Activated naive CD4-positive, alpha-beta T cell treated with anti-CD3 and anti-CD28 coated beads, Interleukin-2, amount 50 U/mL, for 16 hours (primary cell): ENCODE results near the gene PLEKHH3.

Source experiments
- DNase-seq: peaks from one replicate; pipeline ENCODE4 v3.0.0-alpha.2; 2020

Gene PLEKHH3, protein sequence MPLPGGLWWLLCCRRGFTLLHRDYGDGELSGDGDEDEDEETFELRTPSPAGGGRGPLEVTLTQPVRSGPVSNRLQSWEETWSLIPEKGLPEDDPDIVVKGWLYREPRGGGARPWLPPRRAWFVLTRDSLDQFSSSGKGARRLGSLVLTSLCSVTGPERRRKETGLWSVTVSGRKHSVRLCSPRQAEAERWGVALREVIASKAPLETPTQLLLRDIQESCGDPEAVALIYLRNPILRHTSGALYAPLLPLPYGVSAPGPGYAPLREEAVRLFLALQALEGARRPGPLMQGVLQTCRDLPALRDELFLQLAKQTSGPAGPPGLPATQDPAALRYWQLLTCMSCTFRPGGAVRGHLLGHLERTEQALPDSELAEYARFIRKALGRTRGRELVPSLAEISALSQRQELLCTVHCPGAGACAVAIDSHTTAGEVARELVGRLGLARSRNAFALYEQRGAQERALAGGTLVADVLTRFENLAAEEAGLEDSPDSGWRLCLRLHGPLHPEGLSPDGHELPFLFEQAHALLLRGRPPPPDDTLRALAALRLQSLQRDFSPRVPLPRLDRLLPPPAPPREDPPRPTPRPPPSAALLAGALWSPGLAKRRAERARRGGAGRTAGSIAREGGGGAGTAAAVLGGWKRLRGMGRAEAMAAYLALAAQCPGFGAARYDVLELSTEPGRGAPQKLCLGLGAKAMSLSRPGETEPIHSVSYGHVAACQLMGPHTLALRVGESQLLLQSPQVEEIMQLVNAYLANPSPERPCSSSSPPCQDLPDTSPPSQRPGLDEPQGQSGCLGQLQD

GRCh38 chr17:42676424-42677011, at the start of gene PLEKHH3:
TSS of gene PLEKHH3 (minus strand) at chr17:42676994. CDS start at chr17:42676563, 431 bp downstream.
- DNase-seq, result no peak

DNA sequence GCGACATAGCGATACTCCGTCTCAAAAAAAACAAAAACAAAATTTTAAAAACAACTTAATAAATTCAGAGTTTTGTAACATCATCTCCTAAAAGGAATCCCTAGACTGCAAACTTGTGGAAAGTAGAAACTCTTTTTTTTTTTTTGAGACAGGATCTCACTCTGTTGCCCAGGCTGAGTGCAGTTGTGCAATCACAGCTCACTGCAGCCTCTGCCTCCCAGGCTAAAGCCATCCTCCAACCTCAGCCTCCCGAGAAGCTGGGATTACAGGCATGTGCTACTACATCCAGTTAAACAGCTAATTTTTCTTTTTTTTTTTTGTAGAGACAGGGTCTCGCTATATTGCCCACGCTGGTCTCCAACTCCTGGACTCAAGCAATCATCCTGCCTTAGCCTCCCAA, 48.3 kb upstream of the PLEKHH3 start:
- no peak for DNase-seq

DNA sequence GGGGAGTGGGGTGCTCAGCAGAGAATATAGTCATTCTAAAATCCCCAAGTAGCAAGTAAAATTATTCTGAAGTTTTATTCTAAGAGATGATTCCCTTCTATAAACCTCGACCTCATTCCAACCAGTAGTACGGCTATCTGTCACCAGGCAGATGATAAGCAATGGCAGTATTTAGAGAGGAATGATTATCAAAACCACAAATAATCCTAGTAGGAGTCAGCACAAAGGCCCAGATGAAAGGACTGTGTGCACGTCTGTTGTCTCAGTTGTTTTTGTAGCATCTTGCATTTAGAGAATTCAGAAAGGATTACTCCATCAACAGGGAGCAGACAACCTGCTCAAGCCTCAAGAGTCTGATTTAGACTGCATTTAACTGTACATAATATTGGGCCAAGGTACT, 46.8 kb upstream of the PLEKHH3 start:
- no peak for DNase-seq

GRCh38 chr17:42720996-42721583, 44.3 kb upstream of the PLEKHH3 start:
- DNase-seq, result no peak

GRCh38 chr17:42709561-42709960, 32.8 kb upstream of the PLEKHH3 start:
- DNase-seq, result no peak

- no peak for DNase-seq
These were observed 31.8 kb upstream of the PLEKHH3 start for GRCh38 chr17:42708588-42708987.

GRCh38 chr17:42706732-42707131, 29.9 kb upstream of the PLEKHH3 start:
- no peak for DNase-seq

DNA sequence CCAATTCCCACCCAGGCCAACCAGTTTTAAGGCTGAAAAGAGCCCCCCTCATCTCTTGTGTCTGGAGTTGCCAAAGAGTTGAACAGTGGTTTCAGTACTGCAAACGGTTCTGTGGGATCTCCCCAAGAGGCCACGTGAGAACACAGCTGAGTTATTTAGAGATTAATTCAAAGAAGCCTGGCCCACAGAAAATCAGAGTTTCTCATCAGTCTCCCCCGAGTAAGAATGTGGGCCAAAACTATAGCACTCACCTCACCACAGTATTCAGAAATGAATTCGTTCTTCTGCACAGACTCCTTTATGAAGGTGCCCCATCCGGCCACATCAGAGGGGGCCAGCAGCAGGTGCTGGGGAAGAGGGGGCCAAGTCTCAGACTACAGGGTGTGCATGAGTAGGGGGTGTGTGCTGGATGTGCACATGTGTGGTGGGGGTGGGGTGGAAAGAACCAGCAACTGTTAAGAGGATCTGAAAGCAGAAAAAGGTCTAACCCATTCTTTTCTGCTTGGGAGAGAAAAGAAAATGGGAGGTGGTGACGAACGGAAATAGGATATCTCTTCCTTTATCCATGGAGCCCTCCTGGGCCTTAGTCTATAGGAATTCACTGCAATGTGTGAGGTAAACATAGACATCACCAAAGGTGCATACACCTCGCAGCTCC, 28.2 kb upstream of the PLEKHH3 start:
- DNase-seq, result no peak

- no peak for DNase-seq
These were observed 27.7 kb upstream of the PLEKHH3 start for GRCh38 chr17:42704490-42704836.

- no peak for DNase-seq
These were observed 25.7 kb upstream of the PLEKHH3 start for GRCh38 chr17:42702446-42702845.

GRCh38 chr17:42700586-42701289, 23.9 kb upstream of the PLEKHH3 start:
- DNase-seq, result no peak

- DNase-seq, result no peak
These were observed 22.6 kb upstream of the PLEKHH3 start for GRCh38 chr17:42699415-42699740.

GRCh38 chr17:42698736-42699414, 22.1 kb upstream of the PLEKHH3 start:
- no peak for DNase-seq

GRCh38 chr17:42697108-42697811, 20.5 kb upstream of the PLEKHH3 start:
- DNase-seq, result no peak

DNA sequence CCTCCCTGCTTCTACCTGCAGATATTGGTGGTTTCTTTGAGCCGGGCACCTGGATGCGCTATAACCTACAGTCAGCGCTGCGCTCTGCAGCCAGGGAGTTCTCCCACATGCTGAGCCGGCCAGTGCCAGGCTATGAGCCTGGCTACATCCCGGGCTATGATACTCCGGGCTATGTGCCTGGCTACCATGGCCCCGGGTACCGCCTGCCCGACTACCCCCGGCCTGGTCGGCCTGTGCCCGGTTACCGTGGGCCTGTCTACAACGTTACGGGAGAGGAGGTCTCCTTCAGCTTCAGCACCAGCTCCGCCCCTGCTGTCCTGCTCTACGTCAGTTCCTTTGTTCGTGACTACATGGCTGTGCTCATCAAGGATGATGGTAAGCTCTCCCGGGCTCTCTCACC, 18.7 kb upstream of the PLEKHH3 start:
- no peak for DNase-seq

- DNase-seq, result no peak
These were observed 17.7 kb upstream of the PLEKHH3 start for GRCh38 chr17:42694524-42694923.

DNA sequence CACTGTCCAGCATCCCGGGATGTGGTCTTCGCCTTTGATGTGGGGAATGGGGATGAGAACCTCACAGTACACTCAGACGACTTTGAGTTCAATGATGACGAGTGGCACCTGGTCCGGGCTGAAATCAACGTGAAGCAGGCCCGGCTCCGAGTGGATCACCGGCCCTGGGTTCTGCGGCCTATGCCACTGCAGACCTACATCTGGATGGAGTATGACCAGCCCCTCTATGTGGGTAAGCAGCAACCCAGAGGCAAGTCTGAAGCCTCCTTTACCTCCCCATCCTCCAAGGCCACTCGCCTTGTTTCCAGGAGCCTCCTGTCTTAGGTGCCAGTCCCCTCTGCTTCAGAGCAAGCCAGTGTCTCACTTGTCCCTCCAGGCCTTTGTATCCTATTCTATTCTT, 15.7 kb upstream of the PLEKHH3 start:
- DNase-seq, result no peak

GRCh38 chr17:42691021-42691545, 14.3 kb upstream of the PLEKHH3 start:
- no peak for DNase-seq

GRCh38 chr17:42690596-42690995, 13.8 kb upstream of the PLEKHH3 start:
- DNase-seq, result no peak

DNA sequence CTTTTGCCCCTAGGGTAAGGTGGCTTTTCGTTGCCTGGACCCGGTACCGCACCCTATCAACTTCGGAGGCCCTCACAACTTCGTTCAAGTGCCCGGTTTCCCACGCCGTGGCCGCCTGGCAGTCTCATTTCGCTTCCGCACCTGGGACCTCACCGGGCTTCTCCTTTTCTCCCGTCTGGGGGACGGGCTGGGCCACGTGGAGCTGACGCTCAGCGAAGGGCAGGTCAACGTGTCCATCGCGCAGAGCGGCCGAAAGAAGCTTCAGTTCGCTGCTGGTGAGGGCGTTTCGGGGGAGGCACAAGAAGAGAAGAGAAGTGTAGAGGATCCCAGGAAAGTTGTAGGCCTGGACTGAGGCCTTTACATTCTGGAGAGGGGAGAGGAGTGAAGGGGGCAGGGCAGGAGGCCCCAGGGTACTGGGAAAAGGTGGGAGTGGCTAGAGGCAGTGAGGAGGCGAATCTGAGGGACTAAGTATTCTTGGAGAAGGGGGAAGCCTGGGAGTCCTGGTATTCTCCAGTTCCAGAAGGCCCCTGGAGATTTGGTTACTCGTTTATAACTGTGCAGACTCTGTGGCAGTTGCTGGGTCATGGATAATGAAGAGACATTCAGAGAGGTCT, 11.0 kb upstream of the PLEKHH3 start:
- DNase-seq, result no peak
